H9 (cell line): Measurements from ENCODE around the gene CCDC149. TPM values are rescaled to one million over a fixed set of nuclear protein-coding genes. Genes with fewer than 3 reads are reported as not detected.

ENCODE experiments used
- DNase-seq: peaks from one replicate; pipeline ENCODE4 v3.0.0-alpha.2; 2017
- H2AFZ ChIP-seq: one replicate; pipeline ENCODE4 v1.6.1; 2013; ENCODE audit warnings: mild to moderate bottlenecking, low read length, control low read depth, moderate library complexity
- H2AK5ac ChIP-seq: 2 replicates; pipeline ENCODE4 v1.6.1; 2013; ENCODE audit warnings: low read length, control low read depth, mixed read lengths; ENCODE audit not compliant: insufficient read length
- H2BK120ac ChIP-seq: one replicate; pipeline ENCODE4 v1.6.1; 2013; ENCODE audit warnings: low read depth, mild to moderate bottlenecking, low read length, control low read depth, inconsistent platforms; ENCODE audit not compliant: poor library complexity, severe bottlenecking
- H2BK12ac ChIP-seq: 2 replicates; pipeline ENCODE4 v1.6.1; 2013; ENCODE audit warnings: low read length, control low read depth, mixed read lengths, low read depth; ENCODE audit not compliant: insufficient read length
- H2BK15ac ChIP-seq: 2 replicates; pipeline ENCODE4 v1.6.1; 2013; ENCODE audit warnings: low read depth, low read length, control low read depth
- H2BK20ac ChIP-seq: one replicate; pipeline ENCODE4 v1.6.1; 2013; ENCODE audit warnings: low read depth, mild to moderate bottlenecking, low read length, control low read depth, inconsistent platforms; ENCODE audit not compliant: poor library complexity, severe bottlenecking
- H2BK5ac ChIP-seq: 2 replicates; pipeline ENCODE4 v1.6.1; 2013; ENCODE audit warnings: low read length, control low read depth, mixed read lengths; ENCODE audit not compliant: insufficient read length
- H3K14ac ChIP-seq: 2 replicates; pipeline ENCODE4 v1.6.1; 2013; ENCODE audit warnings: low read length, control low read depth; ENCODE audit not compliant: insufficient read depth
- H3K18ac ChIP-seq: 2 replicates; pipeline ENCODE4 v1.6.1; 2013; ENCODE audit warnings: low read depth, mild to moderate bottlenecking, mixed read lengths, low read length, control low read depth; ENCODE audit not compliant: insufficient read length
- H3K23ac ChIP-seq: 2 replicates; pipeline ENCODE4 v1.6.1; 2013; ENCODE audit warnings: low read length, control low read depth, mixed read lengths, low read depth; ENCODE audit not compliant: insufficient read length
- H3K23me2 ChIP-seq: 2 replicates; pipeline ENCODE4 v1.6.1; 2013; ENCODE audit warnings: low read depth, mild to moderate bottlenecking, mixed read lengths, low read length, control low read depth; ENCODE audit not compliant: insufficient read length, poor library complexity, severe bottlenecking
- H3K27ac ChIP-seq: 2 replicates; pipeline ENCODE4 v1.5.1; 2013; ENCODE audit warnings: low read length, control low read depth, mixed read lengths, low read depth; ENCODE audit not compliant: insufficient read length
- H3K27me3 ChIP-seq: 2 replicates; pipeline ENCODE4 v1.6.1; 2013; ENCODE audit warnings: low read length, control low read depth, inconsistent platforms; ENCODE audit not compliant: insufficient read depth
- H3K4ac ChIP-seq: 2 replicates; pipeline ENCODE4 v1.6.1; 2013; ENCODE audit warnings: low read depth, mild to moderate bottlenecking, control low read depth, inconsistent platforms, low read length, moderate library complexity
- H3K4me1 ChIP-seq: 2 replicates; pipeline ENCODE4 v1.6.1; 2013; ENCODE audit warnings: low read length, control low read depth, inconsistent platforms; ENCODE audit not compliant: insufficient read depth
- H3K4me2 ChIP-seq: 2 replicates; pipeline ENCODE4 v1.6.1; 2013; ENCODE audit warnings: low read length, control low read depth, mixed read lengths; ENCODE audit not compliant: insufficient read length, insufficient read depth
- H3K56ac ChIP-seq: 2 replicates; pipeline ENCODE4 v1.6.1; 2013; ENCODE audit warnings: low read depth, mild to moderate bottlenecking, mixed read lengths, low read length, control low read depth; ENCODE audit not compliant: insufficient read length
- H3K79me1 ChIP-seq: 2 replicates; pipeline ENCODE4 v1.6.1; 2013; ENCODE audit warnings: low read depth, mild to moderate bottlenecking, moderate library complexity, low read length, control low read depth, inconsistent platforms; ENCODE audit not compliant: insufficient read depth, poor library complexity, severe bottlenecking
- H3K79me2 ChIP-seq: 2 replicates; pipeline ENCODE4 v1.6.1; 2013; ENCODE audit warnings: low read length, control low read depth, inconsistent platforms; ENCODE audit not compliant: insufficient read depth
- H3K9ac ChIP-seq: 2 replicates; pipeline ENCODE4 v1.6.1; 2013; ENCODE audit warnings: low read length, control low read depth, mixed read lengths; ENCODE audit not compliant: insufficient read length; ENCODE audit errors: extremely low read depth
- H3K9me3 ChIP-seq: one replicate; pipeline ENCODE4 v1.6.1; 2013; ENCODE audit warnings: low read depth, low read length, inconsistent platforms; ENCODE audit not compliant: control insufficient read depth
- H3T11ph ChIP-seq: one replicate; pipeline ENCODE4 v1.6.1; 2013; ENCODE audit warnings: mild to moderate bottlenecking, low read length, control low read depth, inconsistent platforms
- H4K20me1 ChIP-seq: one replicate; pipeline ENCODE4 v1.6.1; 2013; ENCODE audit not compliant: control insufficient read depth, insufficient read length, insufficient read depth
- H4K5ac ChIP-seq: 2 replicates; pipeline ENCODE4 v1.6.1; 2013; ENCODE audit warnings: low read depth, mild to moderate bottlenecking, mixed read lengths, low read length, control low read depth; ENCODE audit not compliant: insufficient read length
- H4K8ac ChIP-seq: replicated peaks from 2 replicates; pipeline ENCODE4 v1.6.1; 2013; ENCODE audit warnings: low read length, control low read depth, mixed read lengths, low read depth; ENCODE audit not compliant: insufficient read length
- H4K91ac ChIP-seq: 2 replicates; pipeline ENCODE4 v1.6.1; 2013; ENCODE audit warnings: low read depth, mild to moderate bottlenecking, moderate library complexity, mixed read lengths, low read length, control low read depth; ENCODE audit not compliant: insufficient read length
- H3K27ac Mint-ChIP-seq, 3 experiments: 2 replicates in 2 of 3; 3 replicates in 1 of 3; pipeline ENCODE4 v1.8.0; 2020 to 2021; ENCODE audit warnings: mixed read lengths in 3 of 3, mild to moderate bottlenecking in 1 of 3, moderate library complexity in 1 of 3
- H3K27me3 Mint-ChIP-seq: 2 replicates; pipeline ENCODE4 v1.8.0; 2021; ENCODE audit warnings: low read depth, mild to moderate bottlenecking, moderate library complexity, mixed read lengths
- H3K36me3 Mint-ChIP-seq, 3 experiments: 2 replicates in 2 of 3; 3 replicates in 1 of 3; pipeline ENCODE4 v1.8.0; 2020 to 2021; ENCODE audit warnings: low read depth in 3 of 3, mixed read lengths in 3 of 3; ENCODE audit not compliant: insufficient read depth in 1 of 3
- H3K4me1 Mint-ChIP-seq, 2 experiments: 2 replicates each; pipeline ENCODE4 v1.8.0; 2020; ENCODE audit warnings: mixed read lengths in 2 of 2
- H3K4me3 Mint-ChIP-seq, 2 experiments: 2 replicates in 1 of 2; 3 replicates in 1 of 2; pipeline ENCODE4 v1.8.0; 2020 to 2021; ENCODE audit warnings: mild to moderate bottlenecking in 2 of 2, mixed read lengths in 2 of 2, moderate library complexity in 1 of 2
- H3K9me3 Mint-ChIP-seq, 2 experiments: 2 replicates in 1 of 2; 3 replicates in 1 of 2; pipeline ENCODE4 v1.8.0; 2020; ENCODE audit warnings: mild to moderate bottlenecking in 2 of 2, mixed read lengths in 2 of 2, moderate library complexity in 1 of 2
- WGBS: extraction: QIAGEN DNeasy Blood & Tissue Kit; methylation state at CpG from one replicate; pipeline ENCODE4 v1.1.7; 2013; ENCODE audit warnings: missing lambda C conversion rate, low lambda C conversion rate, mixed read lengths; ENCODE audit not compliant: insufficient read length; ENCODE audit errors: extremely low coverage; 5-methylcytosine and 5-hydroxymethylcytosine counted together
- total RNA-seq: library from RNA; stranded (reverse); gene quantifications from 2 replicates; pipeline ENCODE4 v1.2.1, GENCODE V29; 2021
- TF ChIP-seq, protein P1 (sequence below): fragments of 200-600 bp; sonication (generic); conservative IDR thresholded peaks from 3 replicates; pipeline ENCODE4 v1.8.0; 2021; ENCODE audit warnings: antibody characterized with exemption, mild to moderate bottlenecking

The CCDC149 gene
- total RNA-seq, 1 experiment from 2014 or later = 4.5 TPM

DNA sequence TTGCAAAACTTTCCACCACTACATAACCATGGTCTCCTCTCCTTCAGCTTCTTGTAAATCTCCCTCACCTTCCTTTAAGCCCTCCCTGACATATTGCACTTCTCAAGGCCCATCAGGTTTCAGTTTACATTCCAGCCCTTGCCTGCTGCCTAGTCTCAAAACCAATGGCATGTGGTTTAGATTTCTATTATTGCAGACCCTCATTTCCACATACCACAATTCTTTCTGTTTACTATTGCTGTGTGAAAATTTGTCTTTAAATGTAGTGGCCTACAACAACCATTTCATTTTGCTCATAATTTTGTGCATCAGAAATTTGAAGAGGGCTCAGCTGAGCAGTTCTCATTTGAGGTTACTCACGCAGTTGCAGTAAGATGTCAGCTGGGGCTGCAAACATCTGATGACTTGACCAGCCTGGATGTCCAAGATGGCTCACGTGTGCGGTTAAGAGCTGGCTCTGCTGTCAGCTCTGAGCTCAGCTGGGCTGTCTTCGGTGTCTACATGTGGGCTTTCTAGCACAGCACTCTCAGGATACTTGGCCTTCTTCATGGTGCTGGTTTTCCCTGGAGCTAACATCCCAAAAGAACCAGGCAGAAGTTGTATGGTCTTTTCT is 147.4 kb downstream of the CCDC149 start:
- no CpG with 5 or more reads among the region's 4 CpGs for WGBS
- Mint-ChIP-seq H3K4me1 (peaks cover 14 to 19% of the 10 kb centered on the region in 2 experiments), H3K36me3 (no peaks in the 10 kb centered on the region), H3K4me3 (no peak overlapping the region), H3K27ac (no peak overlapping the region), H3K27me3 (no peaks in the 10 kb centered on the region; the same call in 1 of the 2 replicates), H3K9me3 (no peaks in the 10 kb centered on the region)
- DNase-seq = no peak
- TF ChIP-seq, protein P1, sequence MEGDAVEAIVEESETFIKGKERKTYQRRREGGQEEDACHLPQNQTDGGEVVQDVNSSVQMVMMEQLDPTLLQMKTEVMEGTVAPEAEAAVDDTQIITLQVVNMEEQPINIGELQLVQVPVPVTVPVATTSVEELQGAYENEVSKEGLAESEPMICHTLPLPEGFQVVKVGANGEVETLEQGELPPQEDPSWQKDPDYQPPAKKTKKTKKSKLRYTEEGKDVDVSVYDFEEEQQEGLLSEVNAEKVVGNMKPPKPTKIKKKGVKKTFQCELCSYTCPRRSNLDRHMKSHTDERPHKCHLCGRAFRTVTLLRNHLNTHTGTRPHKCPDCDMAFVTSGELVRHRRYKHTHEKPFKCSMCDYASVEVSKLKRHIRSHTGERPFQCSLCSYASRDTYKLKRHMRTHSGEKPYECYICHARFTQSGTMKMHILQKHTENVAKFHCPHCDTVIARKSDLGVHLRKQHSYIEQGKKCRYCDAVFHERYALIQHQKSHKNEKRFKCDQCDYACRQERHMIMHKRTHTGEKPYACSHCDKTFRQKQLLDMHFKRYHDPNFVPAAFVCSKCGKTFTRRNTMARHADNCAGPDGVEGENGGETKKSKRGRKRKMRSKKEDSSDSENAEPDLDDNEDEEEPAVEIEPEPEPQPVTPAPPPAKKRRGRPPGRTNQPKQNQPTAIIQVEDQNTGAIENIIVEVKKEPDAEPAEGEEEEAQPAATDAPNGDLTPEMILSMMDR = no peak
- no peak overlapping the region for H2AFZ ChIP-seq
- no peak overlapping the region for H3K4ac ChIP-seq
- no peak overlapping the region for H2BK120ac ChIP-seq
- no peak overlapping the region for H3K56ac ChIP-seq
- H3K9me3 ChIP-seq = no peaks in the 10 kb centered on the region
- H3K4me2 ChIP-seq = no peak overlapping the region
- no peaks in the 10 kb centered on the region for H3K79me1 ChIP-seq
- no peak overlapping the region for H3K23ac ChIP-seq
- H3K18ac ChIP-seq = no peak overlapping the region
- no peaks in the 10 kb centered on the region for H4K20me1 ChIP-seq
- no peak overlapping the region for H2BK15ac ChIP-seq
- H2BK20ac ChIP-seq = no peak overlapping the region
- no peak overlapping the region for H3K9ac ChIP-seq
- H3K23me2 ChIP-seq = no peaks in the 10 kb centered on the region
- H3T11ph ChIP-seq = no peak overlapping the region
- H3K27me3 ChIP-seq = no peaks in the 10 kb centered on the region
- no peak overlapping the region for H4K5ac ChIP-seq
- no peaks in the 10 kb centered on the region for H3K79me2 ChIP-seq
- H2AK5ac ChIP-seq = no peak overlapping the region
- no peak overlapping the region for H4K8ac ChIP-seq
- H3K27ac ChIP-seq = no peak overlapping the region
- H3K14ac ChIP-seq = 0 out of 2 replicates have a peak overlapping the region, but pooled peaks have one; percentile 3
- H3K4me1 ChIP-seq = no peaks in the 10 kb centered on the region
- H2BK5ac ChIP-seq = no peak overlapping the region
- H2BK12ac ChIP-seq = no peak overlapping the region
- no peak overlapping the region for H4K91ac ChIP-seq
